Measurements from ENCODE around the gene ABCA12. TPM values are rescaled to one million over a fixed set of nuclear protein-coding genes. Genes with fewer than 3 reads are reported as not detected.

The ABCA12 gene
- total and polyA plus RNA-seq, 10 of the 15 experiments (the other 5 are each of a cell fraction or from before 2014, with no cell fraction given) = 1.2 to 12.1 (median 6.0) TPM

GRCh38 chr2:214881647-214882202, 256.7 kb downstream of the ABCA12 start:
- ChIA-PET SMC1A (ENCODE audit: uncharacterized antibody, unreplicated experiment) (interaction anchor here (0.7 to 1.6 kb wide), 4 partner anchors 11 to 43 kb away, joined by 3 to 6 read pairs (median 4); no protein-coding TSS in a partner anchor), POLR2A (no interaction called here), CTCF (interaction anchor here (0.9 to 1.2 kb wide), 2 partner anchors 13 to 23 kb away, joined by 3 read pairs; no protein-coding TSS in a partner anchor), RAD21 (ENCODE audit: unreplicated experiment) (no interaction called here)
- H3K4me1 ChIP-seq (ENCODE audit: control insufficient read depth, insufficient read depth, low read length) = no peaks in the 10 kb centered on the region
- no peaks in the 10 kb centered on the region for H3K27me3 ChIP-seq (replicated peaks in 1 of 2; ENCODE audit: control insufficient read depth in 2 of 2, insufficient read depth in 2 of 2, low read length in 1 of 2)
- H3K79me2 ChIP-seq (ENCODE audit: control insufficient read depth, insufficient read depth, low read length) = no peaks in the 10 kb centered on the region
- WGBS (ENCODE audit: insufficient coverage, insufficient replicate concordance, low lambda C conversion rate, missing lambda C conversion rate) = 76% methylated on average over 6 of the region's 6 CpGs
- H4K20me1 ChIP-seq (ENCODE audit: control insufficient read depth, insufficient read depth) = no peaks in the 10 kb centered on the region
- ATAC-seq = peak; percentile 83
- no peaks in the 10 kb centered on the region for H3K36me3 ChIP-seq (ENCODE audit: control insufficient read depth in 2 of 2, insufficient read depth in 2 of 2, low read length in 1 of 2)
- no peak overlapping the region for H3K9ac ChIP-seq (ENCODE audit: control insufficient read depth, insufficient read depth, low read length)
- no TSS peak for BruUV-seq (replicated peaks)
- H2AFZ ChIP-seq (ENCODE audit: control insufficient read depth, low read depth, low read length) = peak overlapping the region; percentile 61
- H3K4me3 ChIP-seq = no peak overlapping the region
- no peaks in the 10 kb centered on the region; the same call in 2 of the 3 replicates for H3K9me3 ChIP-seq (replicated peaks; ENCODE audit: control insufficient read depth, insufficient read depth, low read length)
- intact Hi-C loops (cut with micrococcal nuclease; ENCODE audit: unreplicated experiment) = no loop called here
- H3K4me2 ChIP-seq (ENCODE audit: control insufficient read depth, insufficient read depth) = no peak overlapping the region
- peak; percentile 27 for FAIRE-seq
- in situ Hi-C loops (cut with MboI) = no loop called here
- peak; percentile 13 for DNase-seq (ENCODE audit: low read depth, low spot score)
- no peak overlapping the region for H3K27ac ChIP-seq (ENCODE audit: control insufficient read depth, insufficient read depth)
- no peak for TF ChIP-seq SMARCA5 (IDR thresholded peaks at IDR 0.05)
- no peak for TF ChIP-seq CUX1 (IDR thresholded peaks at IDR 0.05; ENCODE audit: insufficient replicate concordance, low read depth, low read length)
- no peak for TF ChIP-seq BCLAF1 (IDR thresholded peaks at IDR 0.05)
- no peak for TF ChIP-seq PAX5 (IDR thresholded peaks at IDR 0.05; ENCODE audit: borderline replicate concordance, low read depth, low read length)
- TF ChIP-seq SP1 (IDR thresholded peaks at IDR 0.05; ENCODE audit: low read depth, low read length) = no peak
- no peak for TF ChIP-seq NKRF (conservative IDR thresholded peaks at IDR 0.05)
- TF ChIP-seq BCL3 (IDR thresholded peaks at IDR 0.05; ENCODE audit: borderline replicate concordance, insufficient read depth, low read depth, low read length, poor library complexity, severe bottlenecking) = no peak
- no peak for TF ChIP-seq SIN3A (IDR thresholded peaks at IDR 0.05; ENCODE audit: low read depth, low read length)
- no peak for TF ChIP-seq ZBED1 (IDR thresholded peaks at IDR 0.05; ENCODE audit: borderline replicate concordance)
